ENCODE data around the gene EEF2. TPM values are rescaled to one million over a fixed set of nuclear protein-coding genes. Genes with fewer than 3 reads are reported as not detected.
A peak's percentile ranks its signal among the peaks of the same experiment; 100 is the strongest.
"Not testable (repeated sequence)": the region's sequence is repeated elsewhere in the genome, so short reads cannot be mapped to it uniquely, and the experiment has no call there.

EEF2 gene
- total and polyA plus RNA-seq, 2 donors (not counting 1 experiment from before 2014, with no cell fraction given): 1,449 to 3,167 TPM

DNA sequence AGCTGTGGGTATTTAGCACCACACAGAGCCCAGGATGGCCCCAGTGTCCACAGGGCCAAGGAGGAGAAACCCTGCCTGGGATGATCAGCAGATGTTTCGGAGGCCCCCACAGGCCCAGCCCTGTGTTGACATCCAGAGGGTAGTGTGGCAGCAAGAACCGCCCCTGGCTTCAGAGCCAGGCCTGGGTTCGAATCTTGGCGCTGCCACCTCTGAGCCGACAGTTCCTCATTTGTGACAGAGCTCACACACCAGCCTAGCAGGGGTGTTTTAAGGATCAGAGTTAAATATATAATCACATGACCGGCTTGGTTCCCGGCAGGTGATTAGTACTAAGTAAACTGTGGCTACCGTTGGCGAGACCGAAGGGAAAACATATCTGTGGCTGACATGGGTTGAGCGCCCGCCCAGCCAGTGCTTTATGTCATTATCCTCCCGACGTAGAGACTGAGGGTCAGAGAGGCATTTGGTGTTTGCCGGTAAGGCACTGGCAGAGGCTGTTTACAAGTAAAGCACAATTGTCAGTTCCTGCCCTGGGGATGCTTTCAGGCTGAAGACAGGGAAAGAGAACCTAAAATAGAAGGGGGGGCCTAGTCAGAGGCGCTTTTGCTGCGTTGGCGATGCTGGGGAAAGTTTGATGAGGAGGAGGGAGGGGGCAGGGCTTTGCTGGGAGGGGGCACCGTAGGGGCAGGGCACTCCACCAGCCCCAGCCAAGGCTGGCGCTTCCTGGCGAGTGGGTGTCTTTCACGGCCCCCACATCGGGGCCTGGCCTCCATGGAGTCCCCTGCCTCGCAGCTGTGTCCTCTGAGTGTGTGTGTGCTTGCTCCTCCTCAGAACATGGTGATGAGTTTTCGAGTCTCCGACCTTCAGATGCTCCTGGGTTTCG, 27.1 kb upstream of the EEF2 start:
- H3K27ac Mint-ChIP-seq: no peak overlapping the region
- Histone ChIP-seq H3K79me2 (ENCODE audit: control insufficient read depth, insufficient read depth, low read length) (peaks cover 97% of the 10 kb centered on the region), H3K9ac (ENCODE audit: low read length) (no peak overlapping the region), H3K27ac (ENCODE audit: low read length in 2 of 2) (no peak overlapping the region), H3K9me3 (ENCODE audit: control extremely low read depth in 1 of 3, control insufficient read depth in 2 of 3, insufficient read depth in 1 of 3, low read length in 2 of 3) (peaks cover 0 to 3% (median 0%) of the 10 kb centered on the region in 3 donors), H3K36me3 (replicated peaks in 1 of 2; ENCODE audit: control extremely low read depth in 1 of 2, control insufficient read depth in 1 of 2, extremely low read depth in 1 of 2, insufficient read depth in 2 of 2, low read length in 1 of 2) (peaks cover 0 to 41% of the 10 kb centered on the region in 2 experiments), H3K4me3 (ENCODE audit: control extremely low read depth in 1 of 5, extremely low read depth in 1 of 5, insufficient read depth in 1 of 5, low read depth in 2 of 5, low read length in 4 of 5) (no peak overlapping the region), H3K4me1 (ENCODE audit: control insufficient read depth in 2 of 2, insufficient read depth in 2 of 2, low read length in 2 of 2) (peaks cover 14 to 26% of the 10 kb centered on the region in 2 donors), H2AFZ (ENCODE audit: insufficient read depth, low read depth, low read length, poor library complexity, severe bottlenecking) (no peak overlapping the region), H3K4me2 (replicated peaks; ENCODE audit: low read depth, low read length, poor library complexity, severe bottlenecking) (no peak overlapping the region), H4K20me1 (ENCODE audit: control insufficient read depth, insufficient read depth, low read length, poor library complexity, severe bottlenecking) (peaks cover 95% of the 10 kb centered on the region), H3K27me3 (replicated peaks in 1 of 4; ENCODE audit: control extremely low read depth in 1 of 4, control insufficient read depth in 3 of 4, insufficient read depth in 4 of 4, low read length in 3 of 4) (no peaks in the 10 kb centered on the region)
- no peaks in the 10 kb centered on the region for H3K27me3 Mint-ChIP-seq
- ChIA-PET POLR2A (interaction anchor here (0.6 kb wide), 1 partner anchor 130 kb away, joined by 3 read pairs; no protein-coding TSS in a partner anchor), CTCF (interaction anchor here (0.6 kb wide), 1 partner anchor 9 kb away, joined by 7 read pairs; no protein-coding TSS in a partner anchor)
- ATAC-seq (ENCODE audit: low read depth) (no peak), DNase-seq (no peak)
- 97% methylated on average over 27 of the region's 27 CpGs for WGBS (ENCODE audit: insufficient coverage)
- peaks cover 37% of the 10 kb centered on the region for H3K4me1 Mint-ChIP-seq
- TF ChIP-seq, protein P1, sequence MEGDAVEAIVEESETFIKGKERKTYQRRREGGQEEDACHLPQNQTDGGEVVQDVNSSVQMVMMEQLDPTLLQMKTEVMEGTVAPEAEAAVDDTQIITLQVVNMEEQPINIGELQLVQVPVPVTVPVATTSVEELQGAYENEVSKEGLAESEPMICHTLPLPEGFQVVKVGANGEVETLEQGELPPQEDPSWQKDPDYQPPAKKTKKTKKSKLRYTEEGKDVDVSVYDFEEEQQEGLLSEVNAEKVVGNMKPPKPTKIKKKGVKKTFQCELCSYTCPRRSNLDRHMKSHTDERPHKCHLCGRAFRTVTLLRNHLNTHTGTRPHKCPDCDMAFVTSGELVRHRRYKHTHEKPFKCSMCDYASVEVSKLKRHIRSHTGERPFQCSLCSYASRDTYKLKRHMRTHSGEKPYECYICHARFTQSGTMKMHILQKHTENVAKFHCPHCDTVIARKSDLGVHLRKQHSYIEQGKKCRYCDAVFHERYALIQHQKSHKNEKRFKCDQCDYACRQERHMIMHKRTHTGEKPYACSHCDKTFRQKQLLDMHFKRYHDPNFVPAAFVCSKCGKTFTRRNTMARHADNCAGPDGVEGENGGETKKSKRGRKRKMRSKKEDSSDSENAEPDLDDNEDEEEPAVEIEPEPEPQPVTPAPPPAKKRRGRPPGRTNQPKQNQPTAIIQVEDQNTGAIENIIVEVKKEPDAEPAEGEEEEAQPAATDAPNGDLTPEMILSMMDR (IDR thresholded peaks at IDR 0.05): no peak
- TF ChIP-seq EZH2 (IDR thresholded peaks at IDR 0.05; ENCODE audit: borderline replicate concordance, insufficient read depth, low read depth, low read length, poor library complexity, severe bottlenecking): no peak
- H3K9me3 Mint-ChIP-seq (ENCODE audit: insufficient read depth): no peaks in the 10 kb centered on the region
- no peak overlapping the region for H3K4me3 Mint-ChIP-seq
- intact Hi-C loops (cut with micrococcal nuclease): no loop called here

GRCh38 chr19:4011430-4011829, 26.2 kb upstream of the EEF2 start:
- H3K27me3 ChIP-seq (replicated peaks in 1 of 4; ENCODE audit: control extremely low read depth in 1 of 4, control insufficient read depth in 3 of 4, insufficient read depth in 4 of 4, low read length in 3 of 4); H2AFZ ChIP-seq (ENCODE audit: insufficient read depth, low read depth, low read length, poor library complexity, severe bottlenecking); H3K4me3 Mint-ChIP-seq; H3K27ac ChIP-seq (ENCODE audit: low read length in 2 of 2); H3K4me3 ChIP-seq (ENCODE audit: control extremely low read depth in 1 of 5, extremely low read depth in 1 of 5, insufficient read depth in 1 of 5, low read depth in 2 of 5, low read length in 4 of 5); H3K27ac Mint-ChIP-seq; H3K9me3 ChIP-seq (ENCODE audit: control extremely low read depth in 1 of 3, control insufficient read depth in 2 of 3, insufficient read depth in 1 of 3, low read length in 2 of 3); ATAC-seq (ENCODE audit: low read depth); DNase-seq; H3K9ac ChIP-seq (ENCODE audit: low read length); H3K9me3 Mint-ChIP-seq (ENCODE audit: insufficient read depth); intact Hi-C loops (cut with micrococcal nuclease); H3K27me3 Mint-ChIP-seq: not testable (repeated sequence)
- Histone ChIP-seq H3K79me2 (ENCODE audit: control insufficient read depth, insufficient read depth, low read length) (peaks cover 94% of the 10 kb centered on the region), H3K36me3 (replicated peaks in 1 of 2; ENCODE audit: control extremely low read depth in 1 of 2, control insufficient read depth in 1 of 2, extremely low read depth in 1 of 2, insufficient read depth in 2 of 2, low read length in 1 of 2) (peaks cover 0 to 40% of the 10 kb centered on the region in 2 experiments), H4K20me1 (ENCODE audit: control insufficient read depth, insufficient read depth, low read length, poor library complexity, severe bottlenecking) (peaks cover 86% of the 10 kb centered on the region), H3K4me2 (replicated peaks; ENCODE audit: low read depth, low read length, poor library complexity, severe bottlenecking) (peak overlapping the region; percentile 25), H3K4me1 (ENCODE audit: control insufficient read depth in 2 of 2, insufficient read depth in 2 of 2, low read length in 2 of 2) (peaks cover 14 to 32% of the 10 kb centered on the region in 2 donors)
- WGBS (ENCODE audit: insufficient coverage): 98% methylated on average over 5 of the region's 6 CpGs
- ChIA-PET CTCF (interaction anchor here (0.6 kb wide), 1 partner anchor 147 kb away, joined by 4 read pairs; no protein-coding TSS in a partner anchor), POLR2A (interaction anchor here (0.5 kb wide), 1 partner anchor 1265 kb away, joined by 3 read pairs; no protein-coding TSS in a partner anchor)
- peaks cover 41% of the 10 kb centered on the region for H3K4me1 Mint-ChIP-seq
